NB4 (cell line): ENCODE results near the gene UGT1A3.

ENCODE experiments used
- DNase-seq: peaks from one replicate; pipeline ENCODE4 v3.0.0; 2010; ENCODE audit warnings: low read depth
- H3K4me3 ChIP-seq: one replicate; pipeline ENCODE4 v1.5.1; 2011; ENCODE audit warnings: mild to moderate bottlenecking, low read depth, low read length, moderate library complexity
- CTCF ChIP-seq: IDR thresholded peaks from one replicate; pipeline ENCODE4 v1.5.1; 2012; ENCODE audit warnings: low read depth, low read length
- MAX ChIP-seq: IDR thresholded peaks from 2 replicates; pipeline ENCODE4 v1.6.1; 2011; ENCODE audit warnings: low read depth, low read length
- MYC ChIP-seq: IDR thresholded peaks from 2 replicates; pipeline ENCODE4 v1.6.1; 2011; ENCODE audit warnings: low read depth, low read length
- POLR2A ChIP-seq: IDR thresholded peaks from 2 replicates; pipeline ENCODE4 v1.6.1; 2011; ENCODE audit warnings: mild to moderate bottlenecking; ENCODE audit not compliant: insufficient read length; ENCODE audit errors: extremely low read depth

Gene UGT1A3

GRCh38 chr2:233772153-233772552, 43.3 kb downstream of the UGT1A3 start:
- TF ChIP-seq CTCF (no peak), POLR2A (no peak), MYC (no peak), MAX (no peak)
- H3K4me3 ChIP-seq, result no peak overlapping the region
- DNase-seq, result no peak

- H3K4me3 ChIP-seq, result no peak overlapping the region
- TF ChIP-seq MYC (no peak), MAX (no peak), POLR2A (no peak), CTCF (no peak)
- no peak for DNase-seq
Measured at GRCh38 chr2:233772583-233772982, 43.7 kb downstream of the UGT1A3 start.

DNA sequence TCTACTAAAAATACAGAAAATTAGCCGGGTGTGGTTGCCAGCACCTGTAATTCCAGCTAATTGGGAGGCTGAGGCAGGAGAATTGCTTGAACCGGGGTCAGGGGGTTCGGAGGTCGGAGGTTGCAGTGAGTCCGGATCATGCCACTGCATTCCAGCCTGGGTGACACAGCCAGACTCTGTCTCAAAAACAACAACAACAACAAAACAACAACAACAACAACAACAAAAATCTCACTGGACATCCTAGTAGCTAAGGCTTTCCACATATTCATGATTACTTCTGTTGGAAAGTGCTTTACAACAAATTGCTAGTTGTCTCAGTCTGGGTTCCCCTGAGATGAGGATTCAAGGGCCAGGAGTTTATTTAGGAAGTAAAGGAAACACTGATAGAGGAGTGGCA, 45.0 kb downstream of the UGT1A3 start:
- no peak for TF ChIP-seq POLR2A
- TF ChIP-seq MYC, result no peak
- no peak for TF ChIP-seq MAX
- no peak for TF ChIP-seq CTCF
- DNase-seq, result no peak
- H3K4me3 ChIP-seq, result no peak overlapping the region

DNA sequence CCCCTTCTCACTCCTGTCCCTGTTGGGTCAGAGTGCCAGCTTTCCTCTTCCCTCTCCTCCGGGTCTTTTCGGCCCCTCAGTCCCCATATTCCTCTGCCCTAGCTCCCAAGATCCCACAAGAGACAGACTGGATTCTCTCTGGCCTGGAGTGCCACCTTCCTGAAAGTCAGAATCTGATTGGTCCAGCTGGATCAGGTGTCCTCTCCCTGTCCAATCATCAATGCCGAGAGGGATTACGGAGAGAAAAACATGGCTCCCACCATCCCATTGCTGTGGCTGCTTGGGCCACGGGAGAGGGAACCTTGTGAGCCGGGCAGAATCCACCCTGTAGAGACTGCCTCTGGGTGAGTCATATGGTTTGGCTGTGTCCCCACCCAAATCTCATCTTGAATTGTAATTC, 46.6 kb downstream of the UGT1A3 start:
- H3K4me3 ChIP-seq, result no peak overlapping the region
- no peak for TF ChIP-seq POLR2A
- TF ChIP-seq MAX, result no peak
- TF ChIP-seq CTCF, result no peak
- no peak for DNase-seq

DNA sequence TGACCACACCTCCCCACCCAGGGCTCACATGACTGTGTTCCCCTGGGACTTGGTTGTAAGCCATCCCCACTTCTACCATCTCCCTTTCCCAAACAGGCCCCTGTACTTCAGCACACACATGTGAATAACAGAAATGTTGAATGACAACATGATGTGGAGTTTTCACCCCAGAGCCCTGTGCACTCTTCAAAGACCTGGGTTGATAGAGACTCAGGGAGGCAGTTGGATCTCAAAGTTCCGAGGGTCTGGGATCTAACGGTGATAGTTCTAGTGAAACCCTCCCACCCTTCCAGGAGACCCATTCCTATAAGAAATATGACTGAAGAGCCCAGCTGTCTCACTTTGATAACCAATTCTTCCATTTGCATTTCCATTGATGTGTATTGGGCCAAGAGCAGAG, 49.2 kb downstream of the UGT1A3 start, which contains the start of gene MROH2A:
Gene MROH2A (plus strand): TSS at position 301 of the 400 bp plus-strand sequence. CDS start 1,029 bp downstream, outside the sequence.
- no peak for DNase-seq
- no peak within 1 kb of the TSS for H3K4me3 ChIP-seq
- no peak for TF ChIP-seq CTCF
- no peak for TF ChIP-seq POLR2A
- no peak for TF ChIP-seq MYC
- TF ChIP-seq MAX, result no peak

GRCh38 chr2:233779722-233780121, 50.9 kb downstream of the UGT1A3 start:
- no peak overlapping the region for H3K4me3 ChIP-seq
- no peak for DNase-seq
- no peak for TF ChIP-seq CTCF
- no peak for TF ChIP-seq MYC
- TF ChIP-seq MAX, result no peak
- TF ChIP-seq POLR2A, result no peak
